HepG2 (cell line): ENCODE results near the gene CPLANE2. TPM values are rescaled to one million over a fixed set of nuclear protein-coding genes. Genes with fewer than 3 reads are reported as not detected.

Source experiments
- CBX5 ChIP-seq: sonication (generic); formaldehyde crosslinking; IDR thresholded peaks from 2 replicates; pipeline ENCODE4 v1.4.0; 2020; ENCODE audit warnings: missing genetic modification reagents, borderline replicate concordance
- CC2D1A ChIP-seq: sonication (generic); formaldehyde crosslinking; IDR thresholded peaks from 2 replicates; pipeline ENCODE4 v1.8.1; 2023; ENCODE audit warnings: mild to moderate bottlenecking, missing genetic modification reagents
- CENPT ChIP-seq: sonication (generic); formaldehyde crosslinking; IDR thresholded peaks from 2 replicates; pipeline ENCODE4 v1.8.0; 2022; ENCODE audit warnings: low read depth, mild to moderate bottlenecking, moderate library complexity, missing genetic modification reagents
- GATAD1 ChIP-seq: IDR thresholded peaks from 2 replicates; pipeline ENCODE4 v1.6.1; 2016; ENCODE audit warnings: missing genetic modification reagents, missing compliant biosample characterization
- GLMP ChIP-seq: sonication (generic); formaldehyde crosslinking; IDR thresholded peaks from 2 replicates; pipeline ENCODE4 v1.9.0; 2021; ENCODE audit warnings: missing genetic modification reagents, mild to moderate bottlenecking, borderline replicate concordance
- HES4 ChIP-seq: sonication (generic); formaldehyde crosslinking; IDR thresholded peaks from 2 replicates; pipeline ENCODE4 v1.9.0; 2021; ENCODE audit warnings: mild to moderate bottlenecking, missing genetic modification reagents, borderline replicate concordance
- HNRNPL ChIP-seq: fragments of 200-400 bp; formaldehyde crosslinking; IDR thresholded peaks from 2 replicates; pipeline ENCODE4 v1.6.1; 2017; ENCODE audit warnings: mild to moderate bottlenecking, low read depth, low read length
- HNRNPUL1 ChIP-seq: fragments of 200-400 bp; formaldehyde crosslinking; IDR thresholded peaks from 2 replicates; pipeline ENCODE4 v1.6.1; 2017; ENCODE audit warnings: low read depth, mild to moderate bottlenecking, low read length, moderate library complexity
- KLF11 ChIP-seq: IDR thresholded peaks from 2 replicates; pipeline ENCODE4 v1.6.1; 2016; ENCODE audit warnings: missing compliant biosample characterization
- KLF16 ChIP-seq, 2 experiments: sonication (generic) in 1 of 2; formaldehyde crosslinking in 1 of 2; IDR thresholded peaks; 2 replicates each; pipeline versions ENCODE4 v1.6.1 to v1.8.0; 2016 to 2023; ENCODE audit warnings: missing genetic modification reagents in 2 of 2, missing compliant biosample characterization in 1 of 2
- MAZ ChIP-seq, 2 experiments: sonication (generic) in 1 of 2; formaldehyde crosslinking in 1 of 2; IDR thresholded peaks; 2 replicates each; pipeline versions ENCODE4 v1.5.0 to v1.6.1; 2012 to 2020; ENCODE audit warnings: low read depth in 2 of 2, mild to moderate bottlenecking in 2 of 2, borderline replicate concordance in 1 of 2, improper control_type of control experiment in 1 of 2, low read length in 1 of 2, missing genetic modification reagents in 1 of 2, moderate library complexity in 1 of 2
- MTF1 ChIP-seq: sonication (generic); formaldehyde crosslinking; IDR thresholded peaks from 2 replicates; pipeline ENCODE4 v1.5.0; 2020; ENCODE audit warnings: missing genetic modification reagents
- MYNN ChIP-seq: sonication (generic); formaldehyde crosslinking; IDR thresholded peaks from 2 replicates; pipeline ENCODE4 v1.4.0; 2020; ENCODE audit warnings: mild to moderate bottlenecking, low read depth, missing genetic modification reagents
- NFE2L1 ChIP-seq: sonication (generic); formaldehyde crosslinking; IDR thresholded peaks from 2 replicates; pipeline ENCODE4 v1.4.0; 2020; ENCODE audit warnings: missing genetic modification reagents, mild to moderate bottlenecking, borderline replicate concordance
- NFKB2 ChIP-seq: sonication (generic); formaldehyde crosslinking; IDR thresholded peaks from 2 replicates; pipeline ENCODE4 v1.4.0; 2020; ENCODE audit warnings: missing genetic modification reagents, borderline replicate concordance
- PCBP1 ChIP-seq: fragments of 200-400 bp; formaldehyde crosslinking; IDR thresholded peaks from 2 replicates; pipeline ENCODE4 v1.6.1; 2017; ENCODE audit warnings: mild to moderate bottlenecking, low read depth, low read length, borderline replicate concordance
- POLR2AphosphoS5 ChIP-seq: IDR thresholded peaks from 2 replicates; pipeline ENCODE4 v1.6.1; 2012; ENCODE audit warnings: low read depth, low read length
- STAT5B ChIP-seq: sonication (generic); formaldehyde crosslinking; IDR thresholded peaks from 2 replicates; pipeline ENCODE4 v1.4.0; 2020; ENCODE audit warnings: missing genetic modification reagents
- TGIF2 ChIP-seq: IDR thresholded peaks from 2 replicates; pipeline ENCODE4 v1.6.1; 2016; ENCODE audit warnings: control low read depth, missing compliant biosample characterization
- ZHX1 ChIP-seq: sonication (generic); formaldehyde crosslinking; IDR thresholded peaks from 2 replicates; pipeline ENCODE4 v1.8.1; 2022; ENCODE audit warnings: low read depth, mild to moderate bottlenecking, missing genetic modification reagents
- ZNF326 ChIP-seq: sonication (generic); formaldehyde crosslinking; IDR thresholded peaks from 2 replicates; pipeline ENCODE4 v1.4.0; 2020; ENCODE audit warnings: missing genetic modification reagents, borderline replicate concordance
- polyA plus RNA-seq, 8 experiments: library from polyadenylated mRNA; depleted of rRNA in 3 of 8; stranded (reverse) in 7 of 8; unstranded in 1 of 8; fragments of >200 nt; fragmentation: Illumina TruSeq in 4 of 8; extraction: Trizol in 4 of 8; gene quantifications; 2 replicates each; pipeline versions ENCODE4 v1.2.1 to v1.2.3, GENCODE V29; 2011 to 2016; ENCODE audit warnings: low read depth in 4 of 8, missing spikeins in 1 of 8, mixed read lengths in 1 of 8; ENCODE audit not compliant: insufficient read depth in 1 of 8
- total RNA-seq, 5 experiments: library from RNA; depleted of rRNA; stranded (reverse); fragments of >200 nt; fragmentation: Illumina TruSeq; extraction: Trizol; gene quantifications; 2 replicates each; pipeline ENCODE4 v1.2.3, GENCODE V29; 2016; ENCODE audit warnings: low read depth in 1 of 5
- TF ChIP-seq, protein P1 (sequence below): sonication (generic); formaldehyde crosslinking; IDR thresholded peaks from 2 replicates; pipeline ENCODE4 v1.4.0; 2020; ENCODE audit warnings: missing genetic modification reagents
- TF ChIP-seq, protein P2 (sequence below): sonication (generic); formaldehyde crosslinking; IDR thresholded peaks from 2 replicates; pipeline ENCODE4 v1.5.1; 2020; ENCODE audit warnings: missing genetic modification reagents, mild to moderate bottlenecking, borderline replicate concordance

CPLANE2 gene
- total and polyA plus RNA-seq, 2 of the 13 experiments (the other 11 are each of a cell fraction or from before 2014, with no cell fraction given): 0.29 to 1.6 TPM

- TF ChIP-seq HES4 (no peak), TGIF2 (peak; percentile 20; the same call in 1 of the 2 replicates), CENPT (CRISPR knock-in tag) (no peak), POLR2AphosphoS5 (no peak), CBX5 (peak; percentile 77; the same call in 1 of the 2 replicates), GATAD1 (0 out of 2 replicates have a peak, but pooled peaks have one; percentile 19), HNRNPUL1 (no peak), MAZ (IDR thresholded peaks at IDR 0.05; ENCODE audit: borderline replicate concordance, low read depth, low read length) (peak; percentile 46; the same call in 1 of the 2 replicates), MAZ (CRISPR knock-in tag; IDR thresholded peaks at IDR 0.05; ENCODE audit: low read depth) (peak; percentile 57; the same call in 1 of the 2 replicates), HNRNPL (0 out of 2 replicates have a peak, but pooled peaks have one; percentile 60), NFKB2 (CRISPR knock-in tag) (peak; percentile 52; the same call in 1 of the 2 replicates), NFE2L1 (no peak), ZHX1 (CRISPR knock-in tag) (no peak), MTF1 (no peak), ZNF326 (CRISPR knock-in tag) (no peak), CC2D1A (no peak), PCBP1 (no peak), GLMP (CRISPR knock-in tag) (no peak), MYNN (0 out of 2 replicates have a peak, but pooled peaks have one; percentile 48), STAT5B (CRISPR knock-in tag) (no peak), KLF16 (CRISPR knock-in tag; IDR thresholded peaks at IDR 0.05) (0 out of 4 replicates have a peak, but pooled peaks of 1 of the 2 experiments have one; percentile 38), KLF11 (CRISPR knock-in tag) (no peak)
- TF ChIP-seq, protein P1, sequence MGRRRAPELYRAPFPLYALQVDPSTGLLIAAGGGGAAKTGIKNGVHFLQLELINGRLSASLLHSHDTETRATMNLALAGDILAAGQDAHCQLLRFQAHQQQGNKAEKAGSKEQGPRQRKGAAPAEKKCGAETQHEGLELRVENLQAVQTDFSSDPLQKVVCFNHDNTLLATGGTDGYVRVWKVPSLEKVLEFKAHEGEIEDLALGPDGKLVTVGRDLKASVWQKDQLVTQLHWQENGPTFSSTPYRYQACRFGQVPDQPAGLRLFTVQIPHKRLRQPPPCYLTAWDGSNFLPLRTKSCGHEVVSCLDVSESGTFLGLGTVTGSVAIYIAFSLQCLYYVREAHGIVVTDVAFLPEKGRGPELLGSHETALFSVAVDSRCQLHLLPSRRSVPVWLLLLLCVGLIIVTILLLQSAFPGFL: no peak
- TF ChIP-seq, protein P2, sequence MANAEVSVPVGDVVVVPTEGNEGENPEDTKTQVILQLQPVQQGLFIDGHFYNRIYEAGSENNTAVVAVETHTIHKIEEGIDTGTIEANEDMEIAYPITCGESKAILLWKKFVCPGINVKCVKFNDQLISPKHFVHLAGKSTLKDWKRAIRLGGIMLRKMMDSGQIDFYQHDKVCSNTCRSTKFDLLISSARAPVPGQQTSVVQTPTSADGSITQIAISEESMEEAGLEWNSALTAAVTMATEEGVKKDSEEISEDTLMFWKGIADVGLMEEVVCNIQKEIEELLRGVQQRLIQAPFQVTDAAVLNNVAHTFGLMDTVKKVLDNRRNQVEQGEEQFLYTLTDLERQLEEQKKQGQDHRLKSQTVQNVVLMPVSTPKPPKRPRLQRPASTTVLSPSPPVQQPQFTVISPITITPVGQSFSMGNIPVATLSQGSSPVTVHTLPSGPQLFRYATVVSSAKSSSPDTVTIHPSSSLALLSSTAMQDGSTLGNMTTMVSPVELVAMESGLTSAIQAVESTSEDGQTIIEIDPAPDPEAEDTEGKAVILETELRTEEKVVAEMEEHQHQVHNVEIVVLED (CRISPR knock-in tag): no peak
Observed at GRCh38 chr1:16187748-16188401, 49.1 kb downstream of the CPLANE2 start (continued).
